HCT116 (cell line): Measurements from ENCODE around the gene TMIE. TPM values are rescaled to one million over a fixed set of nuclear protein-coding genes. Genes with fewer than 3 reads are reported as not detected.

Experiments
- ATAC-seq: fragments of 200-7000 bp; cut with Tn5 transposase; 2 replicates; pipeline ENCODE4 v1.9.1; 2020; ENCODE audit warnings: mild to moderate bottlenecking, moderate library complexity
- BruUV-seq: library from RNA; stranded (reverse); fragments of 400-500 nt; replicated peaks from 2 replicates; lab custom pipeline; 2021; lab: Mats Ljungman, UMichigan
- CTCF ChIA-PET: fragments of 300-600 bp; sonication (Branson Sonifier 250); formaldehyde crosslinking; loops from one replicate; lab custom pipeline; 2021; ENCODE audit warnings: antibody characterized with exemption; lab: Charles Lee
- POLR2A ChIA-PET: fragments of 300-600, 350-600 bp; sonication (Branson Sonifier 250); formaldehyde crosslinking; loops from one replicate; lab custom pipeline; 2021; ENCODE audit warnings: antibody characterized with exemption; lab: Charles Lee
- RAD21 ChIA-PET, 2 experiments: fragments of 300-600 bp; sonication (Branson Sonifier 250); formaldehyde crosslinking; loops; one replicate each; lab custom pipeline; 2023; ENCODE audit warnings: low total read pairs in 2 of 2; ENCODE audit not compliant: uncharacterized antibody in 2 of 2, unreplicated experiment in 2 of 2, low non-redundant PET in 1 of 2; lab: Charles Lee
- DNase-seq: peaks from one replicate; pipeline ENCODE4 v3.0.0-alpha.2; 2010; ENCODE audit warnings: low read depth, low spot score
- H2AFZ ChIP-seq: fragments of 200-600 bp; shearing (Covaris generic), sonication (generic); 2 replicates; pipeline ENCODE4 v1.6.1; 2017; ENCODE audit warnings: low read depth, mixed run types, mixed read lengths, antibody characterized with exemption, low read length; ENCODE audit not compliant: poor library complexity, severe bottlenecking
- H3K27ac ChIP-seq: 2 replicates; pipeline ENCODE4 v1.5.1; 2012; ENCODE audit warnings: low read depth, low read length
- H3K27me3 ChIP-seq: fragments of 200-600 bp; sonication (generic); 2 replicates; pipeline ENCODE4 v1.6.1; 2016; ENCODE audit warnings: mixed run types, low read length, mixed read lengths; ENCODE audit not compliant: insufficient read depth
- H3K36me3 ChIP-seq, 2 experiments: fragments of 200-500 bp in 1 of 2; fragments of 200-600 bp in 1 of 2; sonication (Bioruptor generic) in 1 of 2; sonication (generic) in 1 of 2; 2 replicates each; pipeline versions ENCODE4 v1.5.1 to v1.6.1; 2014 to 2016; ENCODE audit warnings: low read length in 2 of 2, inconsistent platforms in 1 of 2, mixed read lengths in 1 of 2, mixed run types in 1 of 2; ENCODE audit not compliant: insufficient read depth in 2 of 2, control insufficient read depth in 1 of 2
- H3K4me1 ChIP-seq, 2 experiments: fragments of 200-600 bp in 1 of 2; sonication (generic) in 1 of 2; 2 replicates each; pipeline versions ENCODE4 v1.5.1 to v1.6.1; 2012 to 2017; ENCODE audit warnings: low read length in 2 of 2, inconsistent platforms in 1 of 2, mild to moderate bottlenecking in 1 of 2, mixed read lengths in 1 of 2, mixed run types in 1 of 2, moderate library complexity in 1 of 2; ENCODE audit not compliant: insufficient read depth in 2 of 2, control insufficient read depth in 1 of 2
- H3K4me2 ChIP-seq: fragments of 200-600 bp; sonication (generic); 2 replicates; pipeline ENCODE4 v1.6.1; 2017; ENCODE audit warnings: mixed run types, low read length, mixed read lengths
- H3K4me3 ChIP-seq, 2 experiments: fragments of 200-600 bp in 1 of 2; sonication (generic) in 1 of 2; replicated peaks in 1 of 2; 2 replicates each; pipeline ENCODE4 v1.5.1; 2011 to 2016; ENCODE audit warnings: low read length in 2 of 2, control low read depth in 1 of 2, low read depth in 1 of 2, mild to moderate bottlenecking in 1 of 2, mixed read lengths in 1 of 2, mixed run types in 1 of 2
- H3K79me2 ChIP-seq: fragments of 200-600 bp; sonication (generic); 2 replicates; pipeline ENCODE4 v1.6.1; 2017; ENCODE audit warnings: mild to moderate bottlenecking, mixed run types, low read length, moderate library complexity, mixed read lengths; ENCODE audit not compliant: insufficient read depth
- H3K9ac ChIP-seq: fragments of 200-600 bp; sonication (generic); 2 replicates; pipeline ENCODE4 v1.6.1; 2016; ENCODE audit warnings: low read length, mixed read lengths
- H3K9me2 ChIP-seq: fragments of 200-600 bp; sonication (generic), shearing (Covaris generic); 2 replicates; pipeline ENCODE4 v1.6.1; 2017; ENCODE audit warnings: mixed run types, mild to moderate bottlenecking, moderate library complexity; ENCODE audit not compliant: insufficient read depth
- H3K9me3 ChIP-seq, 2 experiments: fragments of 200-500 bp in 1 of 2; fragments of 200-600 bp in 1 of 2; sonication (Bioruptor generic) in 1 of 2; sonication (generic) in 1 of 2; 2 replicates each; pipeline ENCODE4 v1.6.1; 2014 to 2017; ENCODE audit warnings: low read length in 2 of 2, mixed read lengths in 2 of 2, inconsistent platforms in 1 of 2, low read depth in 1 of 2, mild to moderate bottlenecking in 1 of 2, mixed run types in 1 of 2, moderate library complexity in 1 of 2; ENCODE audit not compliant: control insufficient read depth in 1 of 2, insufficient read depth in 1 of 2
- H4K20me1 ChIP-seq: fragments of 200-600 bp; sonication (generic), shearing (Covaris generic); 2 replicates; pipeline ENCODE4 v1.6.1; 2017; ENCODE audit warnings: mixed run types, mild to moderate bottlenecking, moderate library complexity; ENCODE audit not compliant: insufficient read depth
- CBX3 ChIP-seq: IDR thresholded peaks from 2 replicates; pipeline ENCODE4 v1.6.1; 2012; ENCODE audit warnings: low read depth
- EGR1 ChIP-seq: IDR thresholded peaks from 2 replicates; pipeline ENCODE4 v1.6.1; 2012; ENCODE audit warnings: low read depth
- ELF1 ChIP-seq: IDR thresholded peaks from 2 replicates; pipeline ENCODE4 v1.6.1; 2012; ENCODE audit warnings: low read depth, borderline replicate concordance
- EZH2phosphoT487 ChIP-seq: fragments of 200-600 bp; IDR thresholded peaks from 2 replicates; pipeline ENCODE4 v1.6.1; 2018; ENCODE audit warnings: antibody characterized with exemption, borderline replicate concordance
- FOSL1 ChIP-seq: IDR thresholded peaks from 2 replicates; pipeline ENCODE4 v1.6.1; 2012; ENCODE audit warnings: low read depth
- JUND ChIP-seq: IDR thresholded peaks from 2 replicates; pipeline ENCODE4 v1.6.1; 2012
- SIN3A ChIP-seq: IDR thresholded peaks from 2 replicates; pipeline ENCODE4 v1.6.1; 2012; ENCODE audit warnings: low read depth
- SRF ChIP-seq: IDR thresholded peaks from 2 replicates; pipeline ENCODE4 v1.6.1; 2012; ENCODE audit warnings: low read depth
- ZFX ChIP-seq: fragments of 450-650 bp; IDR thresholded peaks from 2 replicates; pipeline ENCODE4 v1.6.1; 2017
- ZNF274 ChIP-seq: fragments of 200-500 bp; sonication (Bioruptor generic); IDR thresholded peaks from 2 replicates; pipeline ENCODE4 v1.6.1; 2014; ENCODE audit warnings: mild to moderate bottlenecking, low read depth, low read length, inconsistent platforms
- intact Hi-C: fragments of 100-400 bp; cut with micrococcal nuclease; formaldehyde crosslinking; loops from 2 replicates; pipeline ENCODE4 v1.10.0; 2022
- total RNA-seq: library from RNA; stranded (reverse); gene quantifications from one replicate; pipeline ENCODE4 v1.2.1, GENCODE V29; 2021; ENCODE audit not compliant: unreplicated experiment
- TF ChIP-seq, protein P1 (sequence below): IDR thresholded peaks from 2 replicates; pipeline ENCODE4 v1.6.1; 2012; ENCODE audit warnings: low read depth
- TF ChIP-seq, protein P2 (sequence below): IDR thresholded peaks from 2 replicates; pipeline ENCODE4 v1.6.1; 2012
- TF ChIP-seq, protein P3 (sequence below): IDR thresholded peaks from 2 replicates; pipeline ENCODE4 v1.6.1; 2012
- TF ChIP-seq, protein P4 (sequence below): IDR thresholded peaks from 2 replicates; pipeline ENCODE4 v1.6.1; 2011; ENCODE audit warnings: mild to moderate bottlenecking, low read length, moderate library complexity; ENCODE audit not compliant: insufficient replicate concordance; ENCODE audit errors: extremely low read depth

Gene TMIE
- total RNA-seq, 1 experiment from 2014 or later = 0.74 TPM

DNA sequence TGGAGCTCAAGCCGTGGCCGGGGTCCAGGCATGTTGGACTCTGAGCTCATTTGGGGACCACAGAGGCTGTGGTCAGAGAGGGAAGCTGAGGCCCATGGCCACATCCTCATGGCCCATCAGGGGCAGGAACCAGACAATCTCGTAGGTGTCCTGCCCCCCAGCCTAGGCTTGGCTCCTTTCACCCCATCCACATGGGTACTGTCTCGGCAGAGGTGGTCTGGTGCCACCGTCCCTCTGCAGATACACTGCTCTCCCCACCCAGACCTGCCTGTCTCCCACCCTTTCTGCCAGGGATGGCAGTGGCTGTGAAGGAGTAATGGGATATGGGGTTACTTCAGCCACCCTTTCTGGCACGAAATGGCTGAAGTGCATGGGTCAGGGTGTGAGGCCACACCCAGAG, 8.5 kb downstream of the TMIE start:
- no peaks in the 10 kb centered on the region for H3K9me3 ChIP-seq
- no peak for TF ChIP-seq SRF
- TF ChIP-seq, protein P1, sequence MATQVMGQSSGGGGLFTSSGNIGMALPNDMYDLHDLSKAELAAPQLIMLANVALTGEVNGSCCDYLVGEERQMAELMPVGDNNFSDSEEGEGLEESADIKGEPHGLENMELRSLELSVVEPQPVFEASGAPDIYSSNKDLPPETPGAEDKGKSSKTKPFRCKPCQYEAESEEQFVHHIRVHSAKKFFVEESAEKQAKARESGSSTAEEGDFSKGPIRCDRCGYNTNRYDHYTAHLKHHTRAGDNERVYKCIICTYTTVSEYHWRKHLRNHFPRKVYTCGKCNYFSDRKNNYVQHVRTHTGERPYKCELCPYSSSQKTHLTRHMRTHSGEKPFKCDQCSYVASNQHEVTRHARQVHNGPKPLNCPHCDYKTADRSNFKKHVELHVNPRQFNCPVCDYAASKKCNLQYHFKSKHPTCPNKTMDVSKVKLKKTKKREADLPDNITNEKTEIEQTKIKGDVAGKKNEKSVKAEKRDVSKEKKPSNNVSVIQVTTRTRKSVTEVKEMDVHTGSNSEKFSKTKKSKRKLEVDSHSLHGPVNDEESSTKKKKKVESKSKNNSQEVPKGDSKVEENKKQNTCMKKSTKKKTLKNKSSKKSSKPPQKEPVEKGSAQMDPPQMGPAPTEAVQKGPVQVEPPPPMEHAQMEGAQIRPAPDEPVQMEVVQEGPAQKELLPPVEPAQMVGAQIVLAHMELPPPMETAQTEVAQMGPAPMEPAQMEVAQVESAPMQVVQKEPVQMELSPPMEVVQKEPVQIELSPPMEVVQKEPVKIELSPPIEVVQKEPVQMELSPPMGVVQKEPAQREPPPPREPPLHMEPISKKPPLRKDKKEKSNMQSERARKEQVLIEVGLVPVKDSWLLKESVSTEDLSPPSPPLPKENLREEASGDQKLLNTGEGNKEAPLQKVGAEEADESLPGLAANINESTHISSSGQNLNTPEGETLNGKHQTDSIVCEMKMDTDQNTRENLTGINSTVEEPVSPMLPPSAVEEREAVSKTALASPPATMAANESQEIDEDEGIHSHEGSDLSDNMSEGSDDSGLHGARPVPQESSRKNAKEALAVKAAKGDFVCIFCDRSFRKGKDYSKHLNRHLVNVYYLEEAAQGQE = no peak
- TF ChIP-seq, all 23 proteins: peak for 0
- Histone ChIP-seq H3K9me2 (no peaks in the 10 kb centered on the region), H3K4me3 (no peak overlapping the region), H3K9ac (no peak overlapping the region), H3K4me1 (peaks cover 7 to 15% of the 10 kb centered on the region in 2 experiments; a peak in 3 of 4 replicates), H3K27me3 (no peaks in the 10 kb centered on the region), H3K36me3 (no peaks in the 10 kb centered on the region), H3K79me2 (no peaks in the 10 kb centered on the region), H3K4me2 (no peak overlapping the region), H4K20me1 (no peaks in the 10 kb centered on the region), H2AFZ (no peak overlapping the region), H3K27ac (no peak overlapping the region)
- ChIA-PET RAD21 (no interaction called here), POLR2A (no interaction called here), CTCF (no interaction called here)
- no TSS peak for BruUV-seq
- intact Hi-C loops = loop anchor here (10.0 kb wide), 1 partner anchor 1075 kb away; the partner anchor contains the start of gene SMARCC1
- no peak for DNase-seq
- no peak for ATAC-seq

DNA sequence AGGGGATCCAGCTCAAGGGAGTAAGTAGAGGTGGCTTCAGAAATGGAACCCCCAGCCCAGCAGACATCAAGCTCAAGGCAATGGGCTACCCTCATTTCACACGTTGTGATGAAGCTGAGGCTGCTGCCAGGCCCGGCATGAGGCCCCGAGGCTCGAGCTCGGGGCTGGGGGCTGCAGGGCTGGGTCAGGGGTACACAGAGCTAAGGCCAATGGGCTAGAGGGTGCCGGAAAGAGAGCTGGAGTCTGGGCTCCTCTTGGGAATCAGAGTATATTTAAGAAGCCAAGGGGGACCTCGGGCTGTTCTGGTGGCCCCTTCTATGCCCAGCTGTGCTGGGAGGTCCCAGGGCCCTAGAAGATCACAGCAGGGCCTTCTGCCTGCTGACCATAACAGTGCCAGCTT, 9.0 kb downstream of the TMIE start:
- intact Hi-C loops = no loop called here
- H3K27ac ChIP-seq = no peak overlapping the region
- H3K79me2 ChIP-seq = no peaks in the 10 kb centered on the region
- no peak overlapping the region for H3K4me3 ChIP-seq
- POLR2A ChIA-PET = no interaction called here
- peaks cover 7 to 15% of the 10 kb centered on the region in 2 experiments; a peak in 3 of 4 replicates for H3K4me1 ChIP-seq
- CTCF ChIA-PET = no interaction called here
- H3K27me3 ChIP-seq = no peaks in the 10 kb centered on the region
- DNase-seq (no peak), ATAC-seq (no peak)
- no peak overlapping the region for H3K4me2 ChIP-seq
- H3K9me2 ChIP-seq = no peaks in the 10 kb centered on the region
- H3K9ac ChIP-seq = no peak overlapping the region
- H4K20me1 ChIP-seq = no peaks in the 10 kb centered on the region
- no peaks in the 10 kb centered on the region for H3K9me3 ChIP-seq
- H2AFZ ChIP-seq = no peak overlapping the region
- BruUV-seq = no TSS peak
- H3K36me3 ChIP-seq = no peaks in the 10 kb centered on the region
- RAD21 ChIA-PET = interaction anchor here in 1 of 2 experiments (0.6 kb wide), 1 partner anchor 127 kb away, joined by 3 read pairs; no protein-coding TSS in a partner anchor
- TF ChIP-seq ZFX = no peak
- TF ChIP-seq, protein P2, sequence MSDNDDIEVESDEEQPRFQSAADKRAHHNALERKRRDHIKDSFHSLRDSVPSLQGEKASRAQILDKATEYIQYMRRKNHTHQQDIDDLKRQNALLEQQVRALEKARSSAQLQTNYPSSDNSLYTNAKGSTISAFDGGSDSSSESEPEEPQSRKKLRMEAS = no peak
- TF ChIP-seq SRF = no peak
- no peak for TF ChIP-seq ZNF274
- no peak for TF ChIP-seq CBX3
- no peak for TF ChIP-seq EZH2phosphoT487
- TF ChIP-seq, protein P3, sequence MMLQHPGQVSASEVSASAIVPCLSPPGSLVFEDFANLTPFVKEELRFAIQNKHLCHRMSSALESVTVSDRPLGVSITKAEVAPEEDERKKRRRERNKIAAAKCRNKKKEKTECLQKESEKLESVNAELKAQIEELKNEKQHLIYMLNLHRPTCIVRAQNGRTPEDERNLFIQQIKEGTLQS = no peak
- TF ChIP-seq, protein P4, sequence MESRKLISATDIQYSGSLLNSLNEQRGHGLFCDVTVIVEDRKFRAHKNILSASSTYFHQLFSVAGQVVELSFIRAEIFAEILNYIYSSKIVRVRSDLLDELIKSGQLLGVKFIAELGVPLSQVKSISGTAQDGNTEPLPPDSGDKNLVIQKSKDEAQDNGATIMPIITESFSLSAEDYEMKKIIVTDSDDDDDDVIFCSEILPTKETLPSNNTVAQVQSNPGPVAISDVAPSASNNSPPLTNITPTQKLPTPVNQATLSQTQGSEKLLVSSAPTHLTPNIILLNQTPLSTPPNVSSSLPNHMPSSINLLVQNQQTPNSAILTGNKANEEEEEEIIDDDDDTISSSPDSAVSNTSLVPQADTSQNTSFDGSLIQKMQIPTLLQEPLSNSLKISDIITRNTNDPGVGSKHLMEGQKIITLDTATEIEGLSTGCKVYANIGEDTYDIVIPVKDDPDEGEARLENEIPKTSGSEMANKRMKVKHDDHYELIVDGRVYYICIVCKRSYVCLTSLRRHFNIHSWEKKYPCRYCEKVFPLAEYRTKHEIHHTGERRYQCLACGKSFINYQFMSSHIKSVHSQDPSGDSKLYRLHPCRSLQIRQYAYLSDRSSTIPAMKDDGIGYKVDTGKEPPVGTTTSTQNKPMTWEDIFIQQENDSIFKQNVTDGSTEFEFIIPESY = no peak
- TF ChIP-seq FOSL1 = no peak
- TF ChIP-seq ELF1 = no peak
- no peak for TF ChIP-seq JUND
- no peak for TF ChIP-seq EGR1
- TF ChIP-seq SIN3A = no peak
